Measurements from ENCODE around the gene ISYNA1. TPM values are rescaled to one million over a fixed set of nuclear protein-coding genes. Genes with fewer than 3 reads are reported as not detected.

Gene ISYNA1
- total and polyA plus RNA-seq, 8 donors = 7.8 to 47.3 (median 15.4) TPM

- Histone ChIP-seq H3K9me3 (no peaks in the 10 kb centered on the region), H3K27ac (no peak overlapping the region), H3K4me3 (no peak overlapping the region), H3K4me1 (peaks cover 0 to 29% (median 16%) of the 10 kb centered on the region in 4 donors), H3K36me3 (peaks cover 36 to 93% (median 85%) of the 10 kb centered on the region in 4 donors), H3K27me3 (no peaks in the 10 kb centered on the region)
- TF ChIP-seq CTCF (IDR thresholded peaks at IDR 0.05) = no peak
- TF ChIP-seq POLR2AphosphoS5 (IDR thresholded peaks at IDR 0.05) = no peak
- no peak for TF ChIP-seq EP300 (IDR thresholded peaks at IDR 0.05)
- TF ChIP-seq POLR2A (IDR thresholded peaks at IDR 0.05) = no peak
- 76 to 93% (median 84%) methylated on average over 2 to 3 of the region's 3 CpGs for WGBS, 5 donors
- intact Hi-C loops (cut with DNase I; ENCODE audit: low total_unique reads) = loop anchor here (10.0 kb wide), 1 partner anchor 392 kb away; no protein-coding TSS in a partner anchor
- no peak for DNase-seq
Observed at GRCh38 chr19:18452386-18452785, 14.5 kb upstream of the ISYNA1 start.

- intact Hi-C loops (cut with DNase I; ENCODE audit: low total_unique reads) = loop anchor here (10.0 kb wide), 1 partner anchor 394 kb away; no protein-coding TSS in a partner anchor
- TF ChIP-seq EP300 (IDR thresholded peaks at IDR 0.05) (no peak), CTCF (IDR thresholded peaks at IDR 0.05) (peak in 6 of 7 experiments; percentile 91 to 99 (median 96)), POLR2AphosphoS5 (IDR thresholded peaks at IDR 0.05) (peak; percentile 20 to 53 (median 41))
- H3K4me1 ChIP-seq = peaks cover 0 to 20% (median 11%) of the 10 kb centered on the region in 4 donors
- H3K9me3 ChIP-seq = no peaks in the 10 kb centered on the region
- H3K4me3 ChIP-seq = no peak overlapping the region
- H3K27ac ChIP-seq = peak overlapping the region in 1 of 5 donors; percentile 13
- DNase-seq = peak; percentile 91 to 94
- peaks cover 42 to 93% (median 85%) of the 10 kb centered on the region in 4 donors for H3K36me3 ChIP-seq
- 40 to 62% (median 47%) methylated on average over 14 to 26 of the region's 26 CpGs for WGBS, 5 donors
- no peaks in the 10 kb centered on the region for H3K27me3 ChIP-seq
Observed at GRCh38 chr19:18450931-18451836, 13.3 kb upstream of the ISYNA1 start.

- Histone ChIP-seq H3K27me3 (no peaks in the 10 kb centered on the region), H3K4me1 (peaks cover 0 to 20% (median 11%) of the 10 kb centered on the region in 4 donors), H3K4me3 (no peak overlapping the region), H3K9me3 (no peaks in the 10 kb centered on the region), H3K36me3 (peaks cover 47 to 94% (median 85%) of the 10 kb centered on the region in 4 donors), H3K27ac (no peak overlapping the region)
- intact Hi-C loops (cut with DNase I; ENCODE audit: low total_unique reads) = loop anchor here (10.0 kb wide), 1 partner anchor 395 kb away; no protein-coding TSS in a partner anchor
- TF ChIP-seq EP300 (IDR thresholded peaks at IDR 0.05) = no peak
- TF ChIP-seq CTCF (IDR thresholded peaks at IDR 0.05) = no peak
- TF ChIP-seq POLR2AphosphoS5 (IDR thresholded peaks at IDR 0.05) = no peak
- TF ChIP-seq POLR2A (IDR thresholded peaks at IDR 0.05) = no peak
- 70 to 81% (median 78%) methylated on average over 22 to 33 of the region's 33 CpGs for whole genome bisulfite sequencing, 5 donors
- DNase-seq = no peak
Observed at GRCh38 chr19:18450021-18450930, 12.3 kb upstream of the ISYNA1 start.

- H3K27ac ChIP-seq = no peak overlapping the region
- peaks cover 0 to 20% (median 11%) of the 10 kb centered on the region in 4 donors for H3K4me1 ChIP-seq
- TF ChIP-seq CTCF (IDR thresholded peaks at IDR 0.05) = no peak
- TF ChIP-seq EP300 (IDR thresholded peaks at IDR 0.05) = no peak
- no peak for TF ChIP-seq POLR2AphosphoS5 (IDR thresholded peaks at IDR 0.05)
- no peak for TF ChIP-seq POLR2A (IDR thresholded peaks at IDR 0.05)
- intact Hi-C loops (cut with DNase I; ENCODE audit: low total_unique reads) = no loop called here
- WGBS, 5 donors = 95 to 100% (median 96%) methylated on average over 2 to 14 of the region's 14 CpGs
- H3K4me3 ChIP-seq = no peak overlapping the region
- no peaks in the 10 kb centered on the region for H3K9me3 ChIP-seq
- H3K27me3 ChIP-seq = no peaks in the 10 kb centered on the region
- peaks cover 54 to 97% (median 90%) of the 10 kb centered on the region in 4 donors for H3K36me3 ChIP-seq
- no peak for DNase-seq
Observed at GRCh38 chr19:18449552-18449951, 11.6 kb upstream of the ISYNA1 start.
